IMR-90 (cell line): Measurements from ENCODE around the gene EFNA5. TPM values are rescaled to one million over a fixed set of nuclear protein-coding genes. Genes with fewer than 3 reads are reported as not detected.

Source experiments
- ATAC-seq: fragments of 200-7000 bp; cut with Tn5 transposase; 2 replicates; pipeline ENCODE4 v1.9.1; 2020; ENCODE audit warnings: low read depth, mild to moderate bottlenecking, moderate library complexity
- BruUV-seq: library from RNA; stranded (reverse); fragments of 400-500 nt; replicated peaks from 2 replicates; lab custom pipeline; 2021; lab: Mats Ljungman, UMichigan
- CTCF ChIA-PET: fragments of 300-600 bp; formaldehyde crosslinking; extraction: SDS; loops from one replicate; lab custom pipeline; 2021; ENCODE audit warnings: antibody characterized with exemption; lab: Yijun Ruan, JAX
- POLR2A ChIA-PET: fragments of 300-600 bp; sonication (Branson Sonifier 250); formaldehyde crosslinking; loops from one replicate; lab custom pipeline; 2022; ENCODE audit warnings: antibody characterized with exemption; ENCODE audit not compliant: unreplicated experiment; lab: Charles Lee
- DNase-seq: peaks from one replicate; pipeline ENCODE4 v3.0.0; 2013
- H2AFZ ChIP-seq: replicated peaks from 2 replicates; pipeline ENCODE3; 2013; ENCODE audit warnings: low read length, mild to moderate bottlenecking; ENCODE audit not compliant: poor library complexity
- H2AK5ac ChIP-seq: 2 replicates; pipeline ENCODE4 v1.6.1; 2013; ENCODE audit warnings: low read depth, low read length, inconsistent platforms
- H2AK9ac ChIP-seq: replicated peaks from 2 replicates; pipeline ENCODE3; 2013; ENCODE audit warnings: mild to moderate bottlenecking, low read depth, low read length, moderate library complexity; ENCODE audit not compliant: poor library complexity
- H2BK120ac ChIP-seq: 2 replicates; pipeline ENCODE4 v1.6.1; 2013; ENCODE audit warnings: low read depth, low read length, inconsistent platforms
- H2BK15ac ChIP-seq: 3 replicates; pipeline ENCODE4 v1.6.1; 2013; ENCODE audit warnings: low read depth, low read length, inconsistent platforms
- H2BK20ac ChIP-seq: 2 replicates; pipeline ENCODE4 v1.6.1; 2013; ENCODE audit warnings: low read depth, mild to moderate bottlenecking, inconsistent platforms, low read length, moderate library complexity
- H2BK5ac ChIP-seq: 2 replicates; pipeline ENCODE4 v1.6.1; 2013; ENCODE audit warnings: mild to moderate bottlenecking, low read depth, low read length, inconsistent platforms; ENCODE audit not compliant: poor library complexity, severe bottlenecking
- H3K14ac ChIP-seq: replicated peaks from 2 replicates; pipeline ENCODE4 v1.6.1; 2013; ENCODE audit warnings: low read depth, low read length, inconsistent platforms
- H3K18ac ChIP-seq: 2 replicates; pipeline ENCODE4 v1.6.1; 2013; ENCODE audit warnings: low read depth, low read length, control low read depth
- H3K23ac ChIP-seq: 2 replicates; pipeline ENCODE4 v1.6.1; 2013; ENCODE audit warnings: low read depth, low read length, inconsistent platforms
- H3K27ac ChIP-seq: 2 replicates; pipeline ENCODE4 v1.5.1; 2013; ENCODE audit warnings: mild to moderate bottlenecking, control low read depth, low read length; ENCODE audit not compliant: insufficient read depth
- H3K27me3 ChIP-seq: 2 replicates; pipeline ENCODE4 v1.6.1; 2013; ENCODE audit warnings: low read length; ENCODE audit not compliant: control insufficient read depth, insufficient read depth
- H3K36me3 ChIP-seq: 2 replicates; pipeline ENCODE4 v1.6.1; 2013; ENCODE audit warnings: low read length, mixed read lengths; ENCODE audit not compliant: control insufficient read depth, insufficient read depth
- H3K4ac ChIP-seq: 2 replicates; pipeline ENCODE4 v1.6.1; 2013; ENCODE audit warnings: low read depth, low read length, inconsistent platforms
- H3K4me1 ChIP-seq: 2 replicates; pipeline ENCODE4 v1.6.1; 2013; ENCODE audit warnings: low read length, mixed read lengths; ENCODE audit not compliant: control insufficient read depth, insufficient read depth
- H3K4me2 ChIP-seq: 2 replicates; pipeline ENCODE4 v1.6.1; 2013; ENCODE audit warnings: low read depth, mild to moderate bottlenecking, control low read depth, low read length, moderate library complexity
- H3K4me3 ChIP-seq: 2 replicates; pipeline ENCODE4 v1.5.1; 2013; ENCODE audit warnings: low read depth, mild to moderate bottlenecking, control low read depth, low read length, moderate library complexity; ENCODE audit not compliant: insufficient read depth
- H3K56ac ChIP-seq: 2 replicates; pipeline ENCODE4 v1.6.1; 2013; ENCODE audit warnings: low read length, inconsistent platforms; ENCODE audit not compliant: insufficient read depth; ENCODE audit errors: extremely low read depth
- H3K79me1 ChIP-seq, 2 experiments: 2 replicates each; pipeline ENCODE4 v1.6.1; 2013; ENCODE audit warnings: low read length in 2 of 2, inconsistent platforms in 1 of 2, low read depth in 1 of 2
- H3K9ac ChIP-seq: 2 replicates; pipeline ENCODE4 v1.6.1; 2013; ENCODE audit warnings: low read depth, low read length, control low read depth
- H3K9me1 ChIP-seq: 2 replicates; pipeline ENCODE4 v1.6.1; 2013; ENCODE audit warnings: low read length, inconsistent platforms; ENCODE audit not compliant: insufficient read depth
- H3K9me3 ChIP-seq: 2 replicates; pipeline ENCODE4 v1.6.1; 2013; ENCODE audit warnings: low read length; ENCODE audit not compliant: control insufficient read depth, insufficient read depth
- H4K20me1 ChIP-seq: 2 replicates; pipeline ENCODE4 v1.6.1; 2013; ENCODE audit warnings: low read length, inconsistent platforms; ENCODE audit not compliant: insufficient read depth
- H4K5ac ChIP-seq: 2 replicates; pipeline ENCODE4 v1.6.1; 2013; ENCODE audit warnings: mild to moderate bottlenecking, low read depth, low read length, control low read depth
- H4K8ac ChIP-seq, 2 experiments: 2 replicates each; pipeline ENCODE4 v1.6.1; 2013; ENCODE audit warnings: low read depth in 2 of 2, low read length in 2 of 2, control low read depth in 1 of 2, inconsistent platforms in 1 of 2
- H4K91ac ChIP-seq: 2 replicates; pipeline ENCODE4 v1.6.1; 2013; ENCODE audit warnings: low read depth, low read length, inconsistent platforms; ENCODE audit not compliant: insufficient read depth
- CEBPB ChIP-seq: IDR thresholded peaks from 2 replicates; pipeline ENCODE4 v1.6.1; 2012; ENCODE audit warnings: low read depth, low read length, improper control_type of control experiment
- MAFK ChIP-seq: IDR thresholded peaks from 2 replicates; pipeline ENCODE4 v1.6.1; 2012; ENCODE audit warnings: low read depth, low read length, improper control_type of control experiment
- MXI1 ChIP-seq: IDR thresholded peaks from 2 replicates; pipeline ENCODE4 v1.6.1; 2012; ENCODE audit warnings: low read depth, mild to moderate bottlenecking, low read length, moderate library complexity, borderline replicate concordance
- NFE2L2 ChIP-seq: fragments of 150-350 bp; IDR thresholded peaks from 2 replicates; pipeline ENCODE4 v1.6.1; 2016; ENCODE audit warnings: low read depth, mild to moderate bottlenecking, low read length
- POLR2A ChIP-seq: IDR thresholded peaks from 2 replicates; pipeline ENCODE4 v1.6.1; 2012; ENCODE audit warnings: mild to moderate bottlenecking, low read depth, low read length
- RAD21 ChIP-seq: IDR thresholded peaks from 2 replicates; pipeline ENCODE4 v1.6.1; 2012; ENCODE audit warnings: low read length, improper control_type of control experiment
- RCOR1 ChIP-seq: IDR thresholded peaks from 2 replicates; pipeline ENCODE4 v1.6.1; 2012; ENCODE audit warnings: mild to moderate bottlenecking, low read length, improper control_type of control experiment; ENCODE audit not compliant: insufficient replicate concordance
- RFX5 ChIP-seq: IDR thresholded peaks from 2 replicates; pipeline ENCODE4 v1.8.0; 2012; ENCODE audit warnings: low read depth, mild to moderate bottlenecking, low read length, moderate library complexity
- SMC3 ChIP-seq: fragments of 150-350 bp; IDR thresholded peaks from 2 replicates; pipeline ENCODE4 v1.6.1; 2016; ENCODE audit warnings: low read depth, mild to moderate bottlenecking, antibody characterized with exemption, low read length, moderate library complexity
- WGBS, 2 experiments: methylation state at CpG; one replicate each; pipeline versions ENCODE4 v1.1.5 to v1.1.7; 2013; ENCODE audit warnings: missing lambda C conversion rate in 2 of 2; ENCODE audit not compliant: insufficient read length in 1 of 2; ENCODE audit errors: extremely low coverage in 2 of 2; 5-methylcytosine and 5-hydroxymethylcytosine counted together
- dilution Hi-C: fragments of 300-500 bp; cut with HindIII; formaldehyde crosslinking; loops from one replicate; pipeline ENCODE4 v1.14.3; 2018; ENCODE audit warnings: low sequenced_read_pairs; ENCODE audit not compliant: unreplicated experiment
- in situ Hi-C: fragments of 300-500 bp; cut with MboI; formaldehyde crosslinking; loops from 3 replicates; pipeline ENCODE4 v1.14.3; 2019; ENCODE audit warnings: low sequenced_read_pairs, inconsistent platforms, mixed read lengths
- intact Hi-C: fragments of 100-400 bp; cut with micrococcal nuclease; formaldehyde crosslinking; loops from 2 replicates; pipeline ENCODE4 v1.10.0; 2022
- polyA plus RNA-seq, 3 experiments: library from polyadenylated mRNA; depleted of rRNA; stranded (reverse); fragments of >200 nt; gene quantifications; 2 replicates each; pipeline ENCODE4 v1.2.3, GENCODE V29; 2012; ENCODE audit warnings: low replicate concordance in 1 of 3
- total RNA-seq: library from RNA; depleted of rRNA; stranded (reverse); fragments of >200 nt; gene quantifications from 2 replicates; pipeline ENCODE4 v1.2.3, GENCODE V29; 2012
- TF ChIP-seq, protein P1 (sequence below): fragments of 150-350 bp; IDR thresholded peaks from 2 replicates; pipeline ENCODE4 v1.6.1; 2017; ENCODE audit warnings: mild to moderate bottlenecking, antibody characterized with exemption, low read length, low read depth

The EFNA5 gene
- total and polyA plus RNA-seq, 2 of the 4 experiments (the other 2 are of a cell fraction): 1.5 to 1.6 TPM

DNA sequence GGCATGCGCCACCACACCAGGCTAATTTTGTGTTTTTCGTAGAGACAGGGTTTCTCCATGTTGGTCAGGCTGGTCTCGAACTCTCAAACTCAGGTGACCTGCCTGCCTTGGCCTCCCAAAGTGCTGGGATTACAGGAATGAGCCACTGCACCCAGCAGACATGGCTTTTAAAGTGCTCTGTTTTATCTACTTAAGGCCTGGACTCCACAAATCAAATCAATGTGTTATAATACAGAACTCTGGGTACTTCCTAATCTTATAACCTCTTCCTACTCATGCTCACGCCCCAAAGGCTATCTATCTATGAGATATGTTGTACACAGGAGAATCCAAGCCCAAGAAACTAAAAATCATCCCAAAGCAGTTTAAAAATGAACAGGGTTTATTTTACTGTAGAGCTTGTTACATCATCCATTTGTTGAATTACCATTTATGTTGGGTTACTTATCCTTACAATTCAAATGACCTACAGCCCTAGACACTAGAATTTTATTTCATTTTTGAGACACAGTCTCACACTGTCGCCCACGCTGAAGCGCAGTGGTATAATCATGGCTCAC, 155.1 kb downstream of the EFNA5 start:
- no peak overlapping the region for H3K14ac ChIP-seq
- intact Hi-C loops (no loop called here), in situ Hi-C loops (no loop called here), dilution Hi-C loops (no loop called here)
- no peak for TF ChIP-seq MAFK
- TF ChIP-seq RCOR1: no peak
- no peak for TF ChIP-seq MXI1
- no peak for TF ChIP-seq SMC3
- TF ChIP-seq CEBPB: no peak
- TF ChIP-seq RFX5: no peak
- no peak for TF ChIP-seq NFE2L2
- TF ChIP-seq RAD21: no peak
- TF ChIP-seq, protein P1, sequence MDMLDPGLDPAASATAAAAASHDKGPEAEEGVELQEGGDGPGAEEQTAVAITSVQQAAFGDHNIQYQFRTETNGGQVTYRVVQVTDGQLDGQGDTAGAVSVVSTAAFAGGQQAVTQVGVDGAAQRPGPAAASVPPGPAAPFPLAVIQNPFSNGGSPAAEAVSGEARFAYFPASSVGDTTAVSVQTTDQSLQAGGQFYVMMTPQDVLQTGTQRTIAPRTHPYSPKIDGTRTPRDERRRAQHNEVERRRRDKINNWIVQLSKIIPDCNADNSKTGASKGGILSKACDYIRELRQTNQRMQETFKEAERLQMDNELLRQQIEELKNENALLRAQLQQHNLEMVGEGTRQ: no peak
- TF ChIP-seq POLR2A: no peak
- no peak overlapping the region for H3K27ac ChIP-seq
- no peak overlapping the region for H3K4me3 ChIP-seq
- no peak overlapping the region for H3K23ac ChIP-seq
- no peak overlapping the region for H4K8ac ChIP-seq
- no peaks in the 10 kb centered on the region for H3K9me3 ChIP-seq
- H3K9me1 ChIP-seq: no peaks in the 10 kb centered on the region
- no peak overlapping the region for H2BK15ac ChIP-seq
- no peak overlapping the region for H4K5ac ChIP-seq
- DNase-seq: no peak
- no peak overlapping the region for H3K4me2 ChIP-seq
- no peak overlapping the region for H2BK120ac ChIP-seq
- whole genome bisulfite sequencing, 2 experiments: 100% methylated on average over 2 of the region's 7 CpGs; no CpG with 5 or more reads in 1 of the 2 experiments
- no peaks in the 10 kb centered on the region for H4K20me1 ChIP-seq
- H3K4ac ChIP-seq: no peak overlapping the region
- H3K9ac ChIP-seq: no peak overlapping the region
- H2AFZ ChIP-seq: no peak overlapping the region
- no peak for ATAC-seq
- no peak overlapping the region for H4K91ac ChIP-seq
- H2BK5ac ChIP-seq: no peak overlapping the region
- H2BK20ac ChIP-seq: no peak overlapping the region
- peaks cover 3% of the 10 kb centered on the region for H3K4me1 ChIP-seq
- no peaks in the 10 kb centered on the region for H3K27me3 ChIP-seq
- no peak overlapping the region for H2AK9ac ChIP-seq
- ChIA-PET CTCF (interaction anchor here (1.1 kb wide), 1 partner anchor 14 kb away, joined by 4 read pairs; no protein-coding TSS in a partner anchor), POLR2A (no interaction called here)
- H3K79me1 ChIP-seq: no peaks in the 10 kb centered on the region
- H3K56ac ChIP-seq: no peak overlapping the region
- H2AK5ac ChIP-seq: 0 out of 2 replicates have a peak overlapping the region, but pooled peaks have one; percentile 25
- H3K18ac ChIP-seq: no peak overlapping the region
- no TSS peak for BruUV-seq
- H3K36me3 ChIP-seq: no peaks in the 10 kb centered on the region
